HG02610 (cell line): ENCODE measurements around the gene CDK4.

Experiments used
- ATAC-seq: cut with Tn5 transposase; IDR thresholded peaks from one replicate; pipeline ENCODE4 v1.9.1; 2021; ENCODE audit warnings: mild to moderate bottlenecking, moderate library complexity; ENCODE audit not compliant: unreplicated experiment

Gene CDK4

DNA sequence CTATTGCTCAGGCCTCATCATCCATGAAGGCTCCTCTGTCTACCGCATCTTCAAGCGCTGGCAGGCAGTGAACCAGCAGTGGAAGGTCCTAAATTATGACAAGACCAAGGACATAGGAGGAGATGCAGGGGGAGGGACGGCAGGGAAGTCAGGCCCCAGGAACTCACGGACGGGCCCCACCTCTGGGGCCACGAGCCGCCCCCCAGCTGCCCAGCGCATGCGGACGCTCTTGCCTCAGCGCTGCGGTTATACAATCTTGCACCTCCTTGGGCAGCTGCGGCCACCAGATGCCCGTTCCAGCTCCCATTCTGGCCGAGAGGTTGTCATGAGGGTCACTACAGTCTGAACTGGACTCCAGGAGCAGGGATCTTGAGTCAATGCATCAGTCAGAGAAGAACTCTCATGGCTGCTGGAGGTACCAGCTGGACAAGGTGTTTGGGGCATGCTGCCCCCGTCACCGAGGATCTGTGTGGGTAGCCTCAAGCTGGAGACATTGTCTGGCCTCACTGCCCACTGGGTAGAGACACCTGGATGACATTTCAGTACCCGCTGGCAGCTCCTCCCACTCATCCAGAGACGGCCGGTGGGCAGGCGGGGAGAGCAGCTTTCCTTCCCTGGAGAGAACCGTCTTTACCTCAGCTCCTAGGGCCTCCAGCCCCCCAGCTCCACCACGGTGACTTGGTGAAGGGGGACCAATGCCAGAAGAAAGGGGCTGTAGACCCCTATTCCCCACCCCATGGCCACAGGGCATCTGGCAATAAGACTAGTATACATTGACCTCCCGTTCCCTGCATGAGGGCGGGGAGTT is 6.6 kb upstream of the CDK4 start:
- no peak for ATAC-seq

DNA sequence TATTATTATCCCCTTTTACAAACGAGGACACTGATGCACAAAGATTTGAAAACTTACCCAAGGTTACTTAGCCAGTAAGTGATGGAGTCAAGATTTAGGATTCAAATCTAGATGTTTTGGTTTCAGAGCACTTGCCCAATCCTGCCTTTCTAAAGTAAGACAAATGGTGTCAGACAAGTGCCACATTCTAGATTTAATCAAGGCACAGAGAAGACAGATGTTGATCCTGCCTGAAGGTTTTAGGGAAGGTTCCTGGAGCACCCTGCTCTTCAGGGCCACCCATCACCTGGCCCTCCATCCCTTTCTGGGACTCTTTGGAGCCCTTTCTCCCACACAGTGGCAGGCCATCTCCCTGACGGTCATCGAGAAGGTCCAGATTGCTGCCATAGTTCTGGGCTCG is 5.7 kb upstream of the CDK4 start:
- ATAC-seq, result no peak

DNA sequence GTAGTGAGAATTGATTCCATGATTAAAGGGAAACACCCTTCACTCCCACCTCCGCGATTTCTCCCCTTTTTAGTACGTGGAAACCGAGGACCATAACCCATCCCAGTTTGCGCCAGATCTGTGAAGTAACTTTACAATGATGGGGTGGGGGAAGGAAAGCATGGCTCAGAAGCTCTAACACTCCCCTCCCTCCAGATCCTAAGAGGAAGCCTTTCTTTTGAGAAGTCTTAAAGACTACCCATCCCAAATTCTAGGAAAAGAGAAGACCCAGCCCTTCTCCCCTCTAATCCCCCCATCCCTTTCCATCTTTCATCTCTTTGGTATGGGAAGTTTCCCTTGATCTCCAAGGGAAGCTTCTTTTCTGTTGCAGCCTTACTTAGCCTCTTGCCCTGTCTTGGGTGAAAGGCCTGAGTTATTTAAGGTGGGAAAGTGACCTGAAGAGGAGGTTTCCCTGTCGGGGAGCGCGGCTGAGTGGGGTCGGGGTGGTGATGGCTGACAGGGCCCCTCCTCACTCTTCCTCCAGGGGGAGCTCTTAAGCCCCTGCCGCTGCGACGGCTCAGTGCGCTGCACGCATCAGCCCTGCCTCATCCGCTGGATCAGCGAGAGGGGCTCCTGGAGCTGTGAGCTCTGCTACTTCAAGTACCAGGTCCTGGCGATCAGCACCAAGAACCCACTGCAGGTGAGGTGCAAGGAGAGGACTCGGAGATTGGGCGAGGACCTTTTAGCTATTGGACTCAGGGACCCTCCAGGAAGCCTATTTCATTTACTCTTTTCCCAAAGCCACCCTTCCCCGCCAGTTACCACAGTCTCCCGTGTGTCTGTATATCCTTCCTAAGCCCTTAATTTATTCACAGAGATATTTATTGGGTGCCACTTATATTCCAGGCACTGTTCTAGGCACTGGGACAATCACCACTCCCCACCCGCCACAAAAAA is 4.6 kb upstream of the CDK4 start:
- ATAC-seq, result peak; percentile 20

DNA sequence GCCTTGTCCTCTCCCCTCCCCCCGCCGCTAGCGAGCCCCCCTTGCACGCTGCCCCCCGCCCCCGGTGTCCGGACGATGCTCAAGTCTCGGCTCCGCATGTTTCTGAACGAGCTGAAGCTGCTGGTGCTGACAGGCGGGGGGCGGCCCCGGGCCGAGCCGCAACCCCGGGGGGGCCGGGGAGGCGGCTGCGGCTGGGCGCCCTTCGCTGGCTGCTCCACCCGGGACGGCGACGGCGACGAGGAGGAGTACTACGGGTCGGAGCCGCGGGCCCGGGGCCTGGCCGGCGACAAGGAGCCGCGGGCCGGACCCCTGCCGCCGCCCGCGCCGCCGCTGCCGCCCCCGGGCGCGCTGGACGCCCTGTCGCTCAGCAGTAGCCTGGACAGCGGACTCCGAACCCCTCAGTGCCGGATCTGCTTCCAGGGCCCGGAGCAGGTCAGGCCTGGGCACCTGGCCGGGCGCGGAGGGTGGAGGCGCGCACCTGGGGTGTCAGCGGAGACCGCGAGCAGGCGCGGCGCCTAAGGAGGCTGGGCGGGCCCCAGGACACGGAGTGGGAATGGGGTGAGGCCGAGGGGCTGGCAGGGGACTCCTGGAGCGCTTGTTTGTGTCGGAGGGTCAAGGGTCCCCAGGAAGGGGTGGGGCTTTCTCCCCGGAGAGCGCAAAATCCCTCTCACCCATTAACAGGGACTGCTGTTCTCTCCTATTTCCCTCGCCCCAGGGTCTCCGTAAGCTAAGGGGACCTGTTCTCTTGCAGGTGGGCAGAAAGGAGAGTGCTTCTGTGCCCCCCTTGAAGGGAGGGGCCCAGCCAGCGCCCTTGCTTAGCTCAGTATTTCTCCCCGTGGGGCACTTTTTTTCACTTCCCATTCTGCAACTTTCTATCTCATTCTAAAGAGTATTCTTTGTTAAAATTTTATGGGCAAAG is 3.6 kb upstream of the CDK4 start:
- ATAC-seq, result no peak

GRCh38 chr12:57755194-57755453 is 3.0 kb upstream of the CDK4 start:
- ATAC-seq, result no peak

GRCh38 chr12:57754411-57755193 is 2.5 kb upstream of the CDK4 start, which contains the start of gene MARCHF9:
Gene MARCHF9, plus strand, starts transcription at chr12:57755103. Its CDS starts 426 bp downstream, at chr12:57755529.
- peak; percentile 27 for ATAC-seq

DNA sequence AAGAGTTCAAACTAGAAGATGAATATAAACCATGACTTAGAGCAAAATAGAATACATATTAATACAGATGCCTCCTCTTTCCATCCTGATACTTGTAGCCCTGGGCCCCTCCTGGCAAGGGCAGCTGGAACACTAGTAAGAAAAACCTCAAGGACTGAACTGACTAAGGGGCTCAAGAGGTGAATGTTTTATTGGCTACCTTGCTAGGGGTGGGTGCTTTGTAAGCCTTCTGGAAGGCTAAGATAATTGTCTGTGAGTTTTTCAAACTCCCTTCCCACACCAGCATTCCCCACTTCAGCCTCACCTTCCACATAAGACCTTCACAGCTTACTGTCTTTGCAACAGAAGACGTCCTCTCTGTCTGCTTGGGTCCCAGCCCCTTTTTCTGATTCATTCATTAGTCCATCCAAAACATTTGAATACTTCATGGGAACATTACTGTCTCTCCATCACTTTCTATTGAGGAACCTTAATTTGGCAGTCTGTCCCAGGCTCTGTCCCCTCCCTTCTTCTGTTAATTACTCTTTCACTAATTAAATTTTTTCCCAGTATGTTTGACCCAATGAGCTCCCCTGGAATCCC is 1.7 kb upstream of the CDK4 start:
- no peak for ATAC-seq

DNA sequence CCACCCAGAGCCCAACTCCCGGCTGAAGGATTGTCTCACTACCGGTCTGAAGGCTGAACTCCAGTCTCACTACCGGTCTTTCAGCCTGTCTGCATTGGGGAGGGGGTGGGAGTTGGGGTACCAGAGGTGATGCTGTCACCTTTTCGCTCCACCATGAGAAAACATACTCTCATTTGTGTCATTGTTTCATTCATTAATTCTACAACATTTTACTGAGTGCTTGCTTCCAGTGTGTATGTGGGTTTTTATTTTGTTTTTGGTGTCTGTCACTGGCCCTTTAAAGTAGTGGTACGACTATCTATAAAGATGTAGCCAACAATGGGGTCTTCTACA is 524 bp upstream of the CDK4 start:
- ATAC-seq, result no peak

- ATAC-seq, result no peak
Measured at GRCh38 chr12:57751432-57751787, 700 bp downstream of the CDK4 start.

- no peak for ATAC-seq
Measured at GRCh38 chr12:57750561-57751431, 1.3 kb downstream of the CDK4 start.

- no peak for ATAC-seq
Measured at GRCh38 chr12:57749061-57749460, 3.0 kb downstream of the CDK4 start.

GRCh38 chr12:57746025-57746424 is 6.1 kb downstream of the CDK4 start:
- ATAC-seq, result no peak

DNA sequence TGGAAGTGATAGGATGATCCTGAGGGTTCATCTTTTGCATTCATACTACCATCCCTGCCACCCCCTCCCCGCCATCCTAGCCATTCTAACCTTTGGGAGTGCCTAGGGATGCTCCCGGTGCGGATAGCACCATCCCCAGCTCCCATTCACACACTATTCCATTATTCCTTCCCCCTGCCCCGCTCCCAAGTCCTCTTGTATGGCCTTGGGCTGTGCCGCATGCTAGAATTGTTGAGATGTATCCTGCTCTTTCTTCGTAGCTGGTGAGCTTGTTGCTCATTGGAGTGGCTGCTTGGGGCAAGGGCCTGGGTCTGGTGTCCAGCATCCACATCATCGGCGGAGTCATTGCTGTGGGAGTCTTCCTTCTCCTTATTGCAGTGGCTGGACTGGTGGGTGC is 6.6 kb downstream of the CDK4 start:
- no peak for ATAC-seq

DNA sequence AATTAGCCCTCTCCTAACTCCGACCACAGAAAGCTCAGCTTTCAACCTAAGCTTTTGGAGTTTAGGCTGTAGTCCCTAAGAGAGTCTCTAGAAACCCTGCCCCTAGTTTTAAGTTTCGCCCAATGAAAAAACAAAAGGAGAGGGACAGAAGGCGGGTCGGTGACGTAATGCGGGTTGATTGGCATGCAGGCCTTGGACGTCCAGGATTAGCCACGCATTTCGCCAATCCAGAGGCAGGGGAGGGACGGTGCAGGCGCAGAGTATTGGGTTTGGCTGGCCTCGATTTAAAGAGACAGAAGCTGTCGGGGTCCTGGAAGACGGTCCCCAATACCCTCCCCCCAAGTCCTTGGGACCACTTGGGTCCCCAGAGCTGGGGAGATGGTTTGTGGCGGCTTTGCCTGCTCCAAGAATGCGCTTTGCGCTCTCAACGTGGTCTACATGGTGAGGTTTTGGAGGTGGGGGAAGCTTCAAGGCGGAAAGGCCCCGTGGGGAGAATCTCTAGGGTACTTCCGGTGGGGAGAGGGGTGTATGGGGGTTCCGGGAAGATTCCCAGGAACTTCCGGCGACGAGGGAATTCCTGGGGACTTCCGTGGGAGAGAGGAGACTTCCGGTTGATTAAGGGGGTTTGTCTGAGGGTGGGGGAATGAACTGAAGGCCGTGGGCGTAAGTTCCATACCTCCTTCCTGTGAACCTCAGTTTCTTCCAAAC is 7.2 kb downstream of the CDK4 start, which contains the start of gene TSPAN31:
Gene TSPAN31, plus strand, starts transcription at position 263 of the 708 bp plus-strand sequence. Its CDS starts 116 bp downstream, at position 379.
- ATAC-seq, result peak; percentile 79

- ATAC-seq, result peak; percentile 37
Measured at GRCh38 chr12:57744194-57744776, 7.8 kb downstream of the CDK4 start.

- ATAC-seq, result no peak
Measured at GRCh38 chr12:57743769-57744168, 8.3 kb downstream of the CDK4 start.

DNA sequence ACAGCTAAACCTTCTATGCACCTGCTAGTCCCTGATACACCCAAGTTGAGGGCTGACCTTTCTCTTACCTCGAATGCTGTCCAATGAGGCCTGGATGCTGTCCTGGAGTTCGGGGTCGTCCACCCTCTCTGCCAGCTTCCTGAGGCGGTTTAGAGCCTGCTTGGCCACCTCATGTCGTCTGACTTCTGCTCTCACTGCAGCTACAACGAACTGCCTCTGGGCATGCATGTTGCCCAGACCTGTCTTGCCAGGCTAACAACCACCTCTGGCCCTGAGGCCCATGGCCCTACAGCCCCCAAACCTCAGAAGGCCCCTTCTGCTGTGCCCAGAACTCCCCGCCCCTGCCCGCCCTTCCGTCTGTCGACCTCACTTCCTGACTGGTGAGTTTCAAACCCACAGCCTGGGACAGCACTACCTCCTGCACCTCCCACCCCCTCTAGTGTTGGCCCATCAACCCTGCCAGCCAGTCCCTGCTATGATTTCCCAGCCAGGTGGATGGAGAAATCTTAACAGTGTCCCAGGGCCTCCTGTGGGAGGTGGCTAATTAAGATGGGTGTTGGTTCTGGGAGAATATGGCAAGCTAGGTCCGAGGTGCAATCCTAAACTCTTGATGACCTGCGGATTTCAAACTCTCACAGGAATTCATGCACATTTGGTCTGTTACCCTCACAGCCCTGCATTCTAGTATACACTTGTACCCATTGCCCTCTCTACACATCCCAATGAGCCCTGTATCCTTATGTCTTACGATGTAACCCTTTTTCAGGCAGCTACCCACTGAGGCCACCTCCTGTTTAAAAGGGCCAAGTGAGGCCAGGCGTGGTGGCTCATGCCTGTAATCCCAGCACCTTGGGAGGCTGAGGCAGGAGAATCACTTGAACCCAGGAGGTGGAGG is 10.0 kb downstream of the CDK4 start:
- peak; percentile 51 for ATAC-seq
